K562 (cell line): ENCODE results near the gene MLKL. TPM values are rescaled to one million over a fixed set of nuclear protein-coding genes. Genes with fewer than 3 reads are reported as not detected.
A peak's percentile ranks its signal among the peaks of the same experiment; 100 is the strongest.

ENCODE experiments used
- ARID3B ChIP-seq: fragments of 250-450 bp; sonication (Bioruptor Pico); IDR thresholded peaks from 2 replicates; pipeline ENCODE4 v1.4.0; 2020; ENCODE audit warnings: borderline replicate concordance
- ASH1L ChIP-seq: fragments of 450-650 bp; IDR thresholded peaks from 2 replicates; pipeline ENCODE4 v1.6.1; 2018; ENCODE audit warnings: borderline replicate concordance, mild to moderate bottlenecking, low read depth; ENCODE audit not compliant: partially characterized antibody
- BRF2 ChIP-seq: IDR thresholded peaks from 3 replicates; pipeline ENCODE4 v1.6.1; 2011; ENCODE audit warnings: borderline replicate concordance, mild to moderate bottlenecking; ENCODE audit not compliant: insufficient read length, insufficient read depth
- CHD2 ChIP-seq: IDR thresholded peaks from 2 replicates; pipeline ENCODE4 v1.6.1; 2011; ENCODE audit warnings: low read depth, low read length
- E2F5 ChIP-seq: sonication (generic); formaldehyde crosslinking; IDR thresholded peaks from 2 replicates; pipeline ENCODE4 v1.8.0; 2022; ENCODE audit warnings: mild to moderate bottlenecking, missing genetic modification reagents
- E2F6 ChIP-seq, 2 experiments: IDR thresholded peaks; 2 replicates each; pipeline ENCODE4 v1.6.1; 2011; ENCODE audit warnings: borderline replicate concordance in 1 of 2, control low read depth in 1 of 2, low read depth in 1 of 2, low read length in 1 of 2, mild to moderate bottlenecking in 1 of 2, mixed read lengths in 1 of 2, moderate library complexity in 1 of 2; ENCODE audit not compliant: insufficient read depth in 1 of 2, insufficient read length in 1 of 2, poor library complexity in 1 of 2, severe bottlenecking in 1 of 2; ENCODE audit errors: extremely low read depth in 1 of 2
- ETV6 ChIP-seq, 3 experiments: fragments of 150-350 bp in 1 of 3; sonication (generic) in 1 of 3; formaldehyde crosslinking in 1 of 3; IDR thresholded peaks; 2 replicates each; pipeline versions ENCODE4 v1.6.1 to v1.8.0; 2014 to 2022; ENCODE audit warnings: borderline replicate concordance in 2 of 3, low read depth in 2 of 3, antibody characterized with exemption in 1 of 3, low read length in 1 of 3, mild to moderate bottlenecking in 1 of 3, missing genetic modification reagents in 1 of 3
- FOXA3 ChIP-seq, 2 experiments: fragments of 450-650 bp in 1 of 2; sonication (generic) in 1 of 2; formaldehyde crosslinking; IDR thresholded peaks in 1 of 2; conservative IDR thresholded peaks in 1 of 2; 2 replicates each; pipeline versions ENCODE4 v1.4.0 to v1.8.0; 2020 to 2022; ENCODE audit warnings: mild to moderate bottlenecking in 2 of 2, missing genetic modification reagents in 1 of 2
- HBP1 ChIP-seq: fragments of 450-650 bp; formaldehyde crosslinking; IDR thresholded peaks from 2 replicates; pipeline ENCODE4 v1.4.0; 2022; ENCODE audit warnings: missing genetic modification characterization
- PTBP1 ChIP-seq: fragments of 200-400 bp; formaldehyde crosslinking; IDR thresholded peaks from 2 replicates; pipeline ENCODE4 v1.6.1; 2017; ENCODE audit warnings: low read depth, low read length
- SFPQ ChIP-seq: fragments of 200-400 bp; formaldehyde crosslinking; IDR thresholded peaks from 2 replicates; pipeline ENCODE4 v1.6.1; 2017; ENCODE audit warnings: mild to moderate bottlenecking, low read depth, low read length, moderate library complexity
- SRSF7 ChIP-seq: fragments of 200-400 bp; formaldehyde crosslinking; optimal IDR thresholded peaks from 2 replicates; pipeline ENCODE3; 2017; ENCODE audit warnings: mild to moderate bottlenecking, low read depth, low read length
- ZBTB26 ChIP-seq: fragments of 450-650 bp; formaldehyde crosslinking; IDR thresholded peaks from 2 replicates; pipeline ENCODE4 v1.4.0; 2022; ENCODE audit warnings: missing genetic modification characterization
- ZSCAN29 ChIP-seq: fragments of 450-650 bp; IDR thresholded peaks from 2 replicates; pipeline ENCODE4 v1.6.1; 2017
- polyA plus RNA-seq, 8 experiments: library from polyadenylated mRNA; depleted of rRNA in 4 of 8; stranded (reverse) in 5 of 8; unstranded in 3 of 8; fragments of >200 nt; fragmentation: Nextera tagmentation in 2 of 8; fragmentation: Illumina TruSeq in 1 of 8; extraction: Ambion mirVana in 2 of 8; extraction: Trizol in 1 of 8; gene quantifications; 2 replicates each; pipeline versions ENCODE4 v1.2.1 to v1.2.3, GENCODE V29; 2011 to 2014; ENCODE audit warnings: inconsistent platforms in 1 of 8, missing spikeins in 1 of 8
- total RNA-seq, 7 experiments: library from RNA; depleted of rRNA in 6 of 7; stranded (reverse); fragments of >200 nt in 6 of 7; fragmentation: Illumina TruSeq in 2 of 7; extraction: Trizol in 2 of 7; gene quantifications; 2 replicates each; pipeline versions ENCODE4 v1.2.1 to v1.2.3, GENCODE V29; 2011 to 2021; ENCODE audit warnings: low replicate concordance in 1 of 7

The MLKL gene
- total and polyA plus RNA-seq, 9 of the 15 experiments (the other 6 are each of a cell fraction or from before 2014, with no cell fraction given): 1.6 to 6.1 (median 4.8) TPM

- TF ChIP-seq ETV6 (IDR thresholded peaks at IDR 0.05; ENCODE audit: borderline replicate concordance in 1 of 2, low read depth in 2 of 2, low read length in 1 of 2): no peak
- TF ChIP-seq ETV6 (CRISPR knock-in tag; IDR thresholded peaks at IDR 0.05; ENCODE audit: borderline replicate concordance): no peak
- TF ChIP-seq SRSF7: no peak
- TF ChIP-seq BRF2: no peak
- TF ChIP-seq ZSCAN29: peak; percentile 65; the same call in 1 of the 2 replicates
- no peak for TF ChIP-seq SFPQ
- peak; percentile 89 to 93 for TF ChIP-seq E2F6 (IDR thresholded peaks at IDR 0.05; ENCODE audit: borderline replicate concordance in 1 of 2, extremely low read depth in 1 of 2, insufficient read depth in 1 of 2, insufficient read length in 1 of 2, low read depth in 1 of 2, low read length in 1 of 2, poor library complexity in 1 of 2, severe bottlenecking in 1 of 2)
- peak; percentile 91 for TF ChIP-seq E2F5
- no peak for TF ChIP-seq ARID3B (CRISPR knock-in tag)
- peak; percentile 99 for TF ChIP-seq ASH1L
- TF ChIP-seq FOXA3 (CRISPR knock-in tag; conservative IDR thresholded peaks at IDR 0.05 in 1 of 2, IDR thresholded peaks at IDR 0.05 in 1 of 2): 0 out of 4 replicates have a peak, but pooled peaks of 1 of the 2 experiments have one; percentile 44
- TF ChIP-seq PTBP1: no peak
- no peak for TF ChIP-seq HBP1
- no peak for TF ChIP-seq ZBTB26 (CRISPR knock-in tag)
- peak; percentile 86 for TF ChIP-seq CHD2
Observed at GRCh38 chr16:74666425-74667254, 34.0 kb downstream of the MLKL start, which contains the start of gene RFWD3 (continued).
